VCaP (cell line): ENCODE data around the gene HOXA4.

Source experiments
- H3K27ac ChIP-seq: fragments of 450-650 bp; 2 replicates; pipeline ENCODE4 v1.5.1; 2017
- CTCF ChIP-seq: fragments of 450-650 bp; conservative IDR thresholded peaks from 2 replicates; pipeline ENCODE4 v1.5.1; 2017; ENCODE audit warnings: mild to moderate bottlenecking, moderate library complexity

HOXA4 gene

GRCh38 chr7:27112361-27112760 lies 18.2 kb downstream of the HOXA4 start:
- no peak for TF ChIP-seq CTCF
- no peak overlapping the region for H3K27ac ChIP-seq

GRCh38 chr7:27111751-27112277 lies 18.7 kb downstream of the HOXA4 start:
- TF ChIP-seq CTCF: no peak
- H3K27ac ChIP-seq: no peak overlapping the region

- no peak overlapping the region for H3K27ac ChIP-seq
- no peak for TF ChIP-seq CTCF
Observed at GRCh38 chr7:27111042-27111750, 19.4 kb downstream of the HOXA4 start.

GRCh38 chr7:27110186-27111031 lies 20.1 kb downstream of the HOXA4 start:
- no peak overlapping the region for H3K27ac ChIP-seq
- no peak for TF ChIP-seq CTCF

- no peak for TF ChIP-seq CTCF
- no peak overlapping the region for H3K27ac ChIP-seq
Observed at GRCh38 chr7:27109466-27110185, 20.9 kb downstream of the HOXA4 start.

GRCh38 chr7:27108390-27109127 lies 22.0 kb downstream of the HOXA4 start:
- H3K27ac ChIP-seq: no peak overlapping the region
- no peak for TF ChIP-seq CTCF
